ENCODE results near the gene BEST3.

The BEST3 gene

GRCh38 chr12:69703146-69703642 lies 4.1 kb upstream of the BEST3 start:
- H3K4me1 Mint-ChIP-seq (ENCODE audit: low read depth): no peaks in the 10 kb centered on the region
- H3K27me3 Mint-ChIP-seq: no peaks in the 10 kb centered on the region
- H3K4me3 Mint-ChIP-seq: no peak overlapping the region
- no peaks in the 10 kb centered on the region for H3K9me3 Mint-ChIP-seq
- H3K27ac Mint-ChIP-seq: no peak overlapping the region
- H3K36me3 Mint-ChIP-seq (ENCODE audit: low read depth): no peaks in the 10 kb centered on the region
- intact Hi-C loops (cut with micrococcal nuclease): no loop called here

GRCh38 chr12:69701826-69702225 lies 2.7 kb upstream of the BEST3 start:
- no peak overlapping the region for H3K27ac Mint-ChIP-seq
- H3K36me3 Mint-ChIP-seq (ENCODE audit: low read depth): no peaks in the 10 kb centered on the region
- H3K9me3 Mint-ChIP-seq: no peaks in the 10 kb centered on the region
- H3K27me3 Mint-ChIP-seq: no peaks in the 10 kb centered on the region
- intact Hi-C loops (cut with micrococcal nuclease): no loop called here
- H3K4me3 Mint-ChIP-seq: no peak overlapping the region
- no peaks in the 10 kb centered on the region for H3K4me1 Mint-ChIP-seq (ENCODE audit: low read depth)

- Mint-ChIP-seq H3K27ac (no peak overlapping the region), H3K27me3 (no peaks in the 10 kb centered on the region), H3K9me3 (no peaks in the 10 kb centered on the region), H3K4me1 (ENCODE audit: low read depth) (no peaks in the 10 kb centered on the region), H3K36me3 (ENCODE audit: low read depth) (no peaks in the 10 kb centered on the region), H3K4me3 (no peak overlapping the region)
- intact Hi-C loops (cut with micrococcal nuclease): no loop called here
Observed at GRCh38 chr12:69698054-69698453, 1.0 kb downstream of the BEST3 start.

GRCh38 chr12:69694123-69694522 lies 5.0 kb downstream of the BEST3 start:
- Mint-ChIP-seq H3K4me1 (ENCODE audit: low read depth) (peaks cover 7% of the 10 kb centered on the region), H3K36me3 (ENCODE audit: low read depth) (no peaks in the 10 kb centered on the region), H3K27me3 (no peaks in the 10 kb centered on the region), H3K9me3 (no peaks in the 10 kb centered on the region), H3K4me3 (no peak overlapping the region), H3K27ac (no peak overlapping the region)
- intact Hi-C loops (cut with micrococcal nuclease): no loop called here

GRCh38 chr12:69689638-69690037 lies 9.5 kb downstream of the BEST3 start:
- no peaks in the 10 kb centered on the region for H3K9me3 Mint-ChIP-seq
- H3K4me1 Mint-ChIP-seq (ENCODE audit: low read depth): peaks cover 11% of the 10 kb centered on the region
- H3K4me3 Mint-ChIP-seq: no peak overlapping the region
- H3K27ac Mint-ChIP-seq: no peak overlapping the region
- no peaks in the 10 kb centered on the region for H3K27me3 Mint-ChIP-seq
- intact Hi-C loops (cut with micrococcal nuclease): no loop called here
- H3K36me3 Mint-ChIP-seq (ENCODE audit: low read depth): no peaks in the 10 kb centered on the region

GRCh38 chr12:69688471-69689427 lies 10.4 kb downstream of the BEST3 start:
- no peaks in the 10 kb centered on the region for H3K36me3 Mint-ChIP-seq (ENCODE audit: low read depth)
- H3K27ac Mint-ChIP-seq: no peak overlapping the region
- no peaks in the 10 kb centered on the region for H3K27me3 Mint-ChIP-seq
- H3K4me1 Mint-ChIP-seq (ENCODE audit: low read depth): peaks cover 11% of the 10 kb centered on the region
- H3K9me3 Mint-ChIP-seq: no peaks in the 10 kb centered on the region
- intact Hi-C loops (cut with micrococcal nuclease): no loop called here
- no peak overlapping the region for H3K4me3 Mint-ChIP-seq

GRCh38 chr12:69688021-69688420 lies 11.1 kb downstream of the BEST3 start:
- Mint-ChIP-seq H3K36me3 (ENCODE audit: low read depth) (no peaks in the 10 kb centered on the region), H3K4me3 (no peak overlapping the region), H3K4me1 (ENCODE audit: low read depth) (peaks cover 11% of the 10 kb centered on the region), H3K9me3 (no peaks in the 10 kb centered on the region), H3K27ac (no peak overlapping the region), H3K27me3 (peaks cover 2% of the 10 kb centered on the region)
- intact Hi-C loops (cut with micrococcal nuclease): no loop called here

GRCh38 chr12:69687390-69687789 lies 11.7 kb downstream of the BEST3 start:
- peaks cover 11% of the 10 kb centered on the region for H3K4me1 Mint-ChIP-seq (ENCODE audit: low read depth)
- peaks cover 2% of the 10 kb centered on the region for H3K27me3 Mint-ChIP-seq
- H3K4me3 Mint-ChIP-seq: no peak overlapping the region
- H3K36me3 Mint-ChIP-seq (ENCODE audit: low read depth): no peaks in the 10 kb centered on the region
- H3K27ac Mint-ChIP-seq: no peak overlapping the region
- intact Hi-C loops (cut with micrococcal nuclease): no loop called here
- H3K9me3 Mint-ChIP-seq: no peaks in the 10 kb centered on the region

GRCh38 chr12:69686731-69687130 lies 12.4 kb downstream of the BEST3 start:
- Mint-ChIP-seq H3K4me3 (no peak overlapping the region), H3K4me1 (ENCODE audit: low read depth) (peaks cover 11% of the 10 kb centered on the region), H3K36me3 (ENCODE audit: low read depth) (no peaks in the 10 kb centered on the region), H3K27me3 (peaks cover 2% of the 10 kb centered on the region), H3K9me3 (no peaks in the 10 kb centered on the region), H3K27ac (no peak overlapping the region)
- intact Hi-C loops (cut with micrococcal nuclease): no loop called here

GRCh38 chr12:69685810-69686209 lies 13.3 kb downstream of the BEST3 start:
- Mint-ChIP-seq H3K4me3 (no peak overlapping the region), H3K27me3 (peaks cover 2% of the 10 kb centered on the region), H3K36me3 (ENCODE audit: low read depth) (no peaks in the 10 kb centered on the region), H3K27ac (no peak overlapping the region), H3K4me1 (ENCODE audit: low read depth) (peaks cover 11% of the 10 kb centered on the region), H3K9me3 (no peaks in the 10 kb centered on the region)
- intact Hi-C loops (cut with micrococcal nuclease): no loop called here

GRCh38 chr12:69684466-69684865 lies 14.6 kb downstream of the BEST3 start:
- no peaks in the 10 kb centered on the region for H3K36me3 Mint-ChIP-seq (ENCODE audit: low read depth)
- H3K4me3 Mint-ChIP-seq: no peak overlapping the region
- H3K4me1 Mint-ChIP-seq (ENCODE audit: low read depth): peaks cover 8% of the 10 kb centered on the region
- no peak overlapping the region for H3K27ac Mint-ChIP-seq
- peaks cover 2% of the 10 kb centered on the region for H3K27me3 Mint-ChIP-seq
- intact Hi-C loops (cut with micrococcal nuclease): no loop called here
- H3K9me3 Mint-ChIP-seq: no peaks in the 10 kb centered on the region

GRCh38 chr12:69682110-69682755 lies 16.9 kb downstream of the BEST3 start:
- H3K4me1 Mint-ChIP-seq (ENCODE audit: low read depth): no peaks in the 10 kb centered on the region

GRCh38 chr12:69679119-69679518 lies 20.0 kb downstream of the BEST3 start:
- Mint-ChIP-seq H3K4me1 (ENCODE audit: low read depth) (no peaks in the 10 kb centered on the region), H3K36me3 (ENCODE audit: low read depth) (no peaks in the 10 kb centered on the region), H3K4me3 (no peak overlapping the region), H3K27me3 (peaks cover 2% of the 10 kb centered on the region), H3K9me3 (no peaks in the 10 kb centered on the region), H3K27ac (no peak overlapping the region)
- intact Hi-C loops (cut with micrococcal nuclease): no loop called here

More at GRCh38 chr12:69682110-69682755, 16.9 kb downstream of the BEST3 start:
- Mint-ChIP-seq H3K27ac (no peak overlapping the region), H3K4me3 (no peak overlapping the region), H3K36me3 (ENCODE audit: low read depth) (no peaks in the 10 kb centered on the region), H3K9me3 (no peaks in the 10 kb centered on the region), H3K27me3 (peaks cover 2% of the 10 kb centered on the region)
- intact Hi-C loops (cut with micrococcal nuclease): no loop called here

GRCh38 chr12:69676257-69677012 lies 22.7 kb downstream of the BEST3 start:
- H3K27me3 Mint-ChIP-seq: no peaks in the 10 kb centered on the region
- H3K27ac Mint-ChIP-seq: no peak overlapping the region
- intact Hi-C loops (cut with micrococcal nuclease): no loop called here
- H3K36me3 Mint-ChIP-seq (ENCODE audit: low read depth): no peaks in the 10 kb centered on the region
- no peaks in the 10 kb centered on the region for H3K9me3 Mint-ChIP-seq
- H3K4me1 Mint-ChIP-seq (ENCODE audit: low read depth): no peaks in the 10 kb centered on the region
- H3K4me3 Mint-ChIP-seq: no peak overlapping the region
